Measurements from ENCODE around the gene FAM107B.

DNA sequence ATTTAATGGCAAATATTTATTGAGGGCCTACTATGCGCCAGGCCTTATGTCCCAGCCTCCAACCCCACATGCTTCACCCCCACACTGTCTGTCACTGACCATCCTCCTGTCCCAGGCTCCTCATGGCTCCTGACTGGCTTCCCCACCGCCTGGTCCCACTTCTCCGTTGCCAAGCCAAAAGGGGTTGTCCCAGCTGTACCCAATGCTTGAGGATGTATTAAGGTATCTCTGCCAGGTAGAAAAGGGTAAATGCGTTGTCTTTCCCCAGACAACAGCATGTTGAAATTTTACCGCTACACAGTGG, 275.1 kb downstream of the FAM107B start:
- TF ChIP-seq ZNF221 (tag by site-specific recombination; IDR thresholded peaks at IDR 0.05; ENCODE audit: borderline replicate concordance) (no peak), SETDB1 (IDR thresholded peaks at IDR 0.05; ENCODE audit: insufficient read length, low read length) (no peak), ZNF121 (tag by site-specific recombination; IDR thresholded peaks at IDR 0.05) (no peak), ZNF302 (tag by site-specific recombination; IDR thresholded peaks at IDR 0.05; ENCODE audit: low read depth) (no peak), ZNF146 (tag by site-specific recombination; IDR thresholded peaks at IDR 0.05) (no peak), ZNF274 (IDR thresholded peaks at IDR 0.05; ENCODE audit: low read length) (no peak), ZNF274 (tag by site-specific recombination; IDR thresholded peaks at IDR 0.05; ENCODE audit: borderline replicate concordance) (no peak)
- TF ChIP-seq, protein P1, sequence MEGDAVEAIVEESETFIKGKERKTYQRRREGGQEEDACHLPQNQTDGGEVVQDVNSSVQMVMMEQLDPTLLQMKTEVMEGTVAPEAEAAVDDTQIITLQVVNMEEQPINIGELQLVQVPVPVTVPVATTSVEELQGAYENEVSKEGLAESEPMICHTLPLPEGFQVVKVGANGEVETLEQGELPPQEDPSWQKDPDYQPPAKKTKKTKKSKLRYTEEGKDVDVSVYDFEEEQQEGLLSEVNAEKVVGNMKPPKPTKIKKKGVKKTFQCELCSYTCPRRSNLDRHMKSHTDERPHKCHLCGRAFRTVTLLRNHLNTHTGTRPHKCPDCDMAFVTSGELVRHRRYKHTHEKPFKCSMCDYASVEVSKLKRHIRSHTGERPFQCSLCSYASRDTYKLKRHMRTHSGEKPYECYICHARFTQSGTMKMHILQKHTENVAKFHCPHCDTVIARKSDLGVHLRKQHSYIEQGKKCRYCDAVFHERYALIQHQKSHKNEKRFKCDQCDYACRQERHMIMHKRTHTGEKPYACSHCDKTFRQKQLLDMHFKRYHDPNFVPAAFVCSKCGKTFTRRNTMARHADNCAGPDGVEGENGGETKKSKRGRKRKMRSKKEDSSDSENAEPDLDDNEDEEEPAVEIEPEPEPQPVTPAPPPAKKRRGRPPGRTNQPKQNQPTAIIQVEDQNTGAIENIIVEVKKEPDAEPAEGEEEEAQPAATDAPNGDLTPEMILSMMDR (tag by site-specific recombination; IDR thresholded peaks at IDR 0.05) = no peak
- TF ChIP-seq, protein P2, sequence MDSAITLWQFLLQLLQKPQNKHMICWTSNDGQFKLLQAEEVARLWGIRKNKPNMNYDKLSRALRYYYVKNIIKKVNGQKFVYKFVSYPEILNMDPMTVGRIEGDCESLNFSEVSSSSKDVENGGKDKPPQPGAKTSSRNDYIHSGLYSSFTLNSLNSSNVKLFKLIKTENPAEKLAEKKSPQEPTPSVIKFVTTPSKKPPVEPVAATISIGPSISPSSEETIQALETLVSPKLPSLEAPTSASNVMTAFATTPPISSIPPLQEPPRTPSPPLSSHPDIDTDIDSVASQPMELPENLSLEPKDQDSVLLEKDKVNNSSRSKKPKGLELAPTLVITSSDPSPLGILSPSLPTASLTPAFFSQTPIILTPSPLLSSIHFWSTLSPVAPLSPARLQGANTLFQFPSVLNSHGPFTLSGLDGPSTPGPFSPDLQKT (IDR thresholded peaks at IDR 0.05; ENCODE audit: borderline replicate concordance, low read depth, low read length) = no peak

Measured in HEK293 (cell line).